HG03575 (cell line): Measurements from ENCODE around the gene YPEL3.
"Not testable (repeated sequence)": the region's sequence is repeated elsewhere in the genome, so short reads cannot be mapped to it uniquely, and the experiment has no call there.

Experiments
- ATAC-seq: cut with Tn5 transposase; IDR thresholded peaks from one replicate; pipeline ENCODE4 v1.9.1; 2021; ENCODE audit not compliant: unreplicated experiment, insufficient number of reproducible peaks, low FRiP score; ENCODE audit errors: extremely low read depth

Gene YPEL3

DNA sequence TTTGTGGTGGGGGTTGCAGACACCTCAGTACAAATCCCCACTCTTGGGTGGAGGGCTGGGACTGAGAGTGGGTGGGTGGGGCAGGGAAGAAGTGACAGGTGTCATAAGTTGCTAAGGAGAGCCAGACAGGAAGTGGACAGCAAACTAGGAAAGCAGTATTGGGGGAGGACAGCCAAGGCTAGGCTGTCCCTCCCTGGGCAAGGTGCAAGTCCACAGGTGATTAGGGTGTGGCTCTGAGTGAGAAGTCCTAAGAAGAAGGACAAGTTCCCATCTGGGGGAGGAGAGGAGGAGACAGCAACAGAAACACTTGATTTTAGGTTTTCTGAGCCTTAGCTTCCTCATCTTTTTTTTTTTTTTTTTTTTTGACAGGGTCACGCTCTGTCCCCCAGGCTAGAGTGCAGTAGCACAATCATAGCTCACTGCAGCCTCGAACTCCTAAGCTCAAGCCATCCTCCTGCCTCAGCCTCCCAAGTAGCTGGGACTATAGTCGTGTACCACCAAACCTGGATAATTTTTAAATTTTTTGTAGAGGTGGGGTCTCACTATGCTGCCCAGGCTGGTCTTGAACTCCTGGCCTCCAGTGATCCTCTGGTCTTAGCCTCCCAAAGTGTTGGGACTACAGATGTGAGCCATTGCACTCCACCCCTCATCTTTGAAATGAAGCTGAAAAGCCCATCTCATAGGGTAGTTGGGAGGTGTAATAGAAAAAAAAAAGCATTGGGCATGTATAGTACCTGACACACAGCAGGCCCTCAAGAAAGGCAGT lies 24.5 kb upstream of the YPEL3 start:
- ATAC-seq: no peak

DNA sequence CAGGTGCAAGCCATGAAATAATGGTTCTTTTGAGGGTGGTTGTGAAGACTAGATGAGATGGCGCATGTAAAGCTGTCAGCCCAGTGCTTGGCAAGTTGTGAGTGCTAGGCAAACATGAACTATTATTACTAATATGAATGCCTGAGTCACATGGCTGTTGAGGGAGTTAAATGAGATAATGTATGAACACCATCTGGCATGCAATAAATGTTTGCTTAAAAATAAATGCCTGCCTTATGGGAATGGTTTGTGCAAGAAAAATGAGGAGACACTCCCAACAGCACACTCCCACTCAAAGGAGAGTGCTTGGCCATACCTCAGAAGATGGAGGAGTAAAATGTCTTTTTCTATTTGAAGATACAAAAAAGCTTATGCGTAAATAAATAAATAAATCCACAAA lies 23.4 kb upstream of the YPEL3 start:
- ATAC-seq: no peak

DNA sequence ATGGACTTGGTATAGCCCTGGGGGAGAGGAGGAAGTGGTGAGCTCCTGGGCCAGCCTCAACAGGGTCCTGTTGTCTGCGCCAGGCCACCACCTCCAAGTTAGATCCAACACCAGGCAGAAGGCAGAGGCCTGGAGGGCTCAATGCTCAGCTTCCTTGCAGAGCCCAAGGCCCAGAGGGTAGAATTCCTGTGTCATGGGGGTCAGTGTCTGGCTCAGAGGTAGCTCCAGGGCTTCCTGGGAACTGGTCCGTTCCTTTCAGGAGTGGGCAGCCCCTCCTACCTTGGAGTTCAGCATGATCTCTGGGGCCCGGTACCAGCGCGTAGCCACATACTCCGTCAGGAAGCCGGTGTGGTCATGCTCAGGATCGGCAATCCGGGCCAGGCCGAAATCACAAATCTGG lies 21.8 kb upstream of the YPEL3 start:
- no peak for ATAC-seq

DNA sequence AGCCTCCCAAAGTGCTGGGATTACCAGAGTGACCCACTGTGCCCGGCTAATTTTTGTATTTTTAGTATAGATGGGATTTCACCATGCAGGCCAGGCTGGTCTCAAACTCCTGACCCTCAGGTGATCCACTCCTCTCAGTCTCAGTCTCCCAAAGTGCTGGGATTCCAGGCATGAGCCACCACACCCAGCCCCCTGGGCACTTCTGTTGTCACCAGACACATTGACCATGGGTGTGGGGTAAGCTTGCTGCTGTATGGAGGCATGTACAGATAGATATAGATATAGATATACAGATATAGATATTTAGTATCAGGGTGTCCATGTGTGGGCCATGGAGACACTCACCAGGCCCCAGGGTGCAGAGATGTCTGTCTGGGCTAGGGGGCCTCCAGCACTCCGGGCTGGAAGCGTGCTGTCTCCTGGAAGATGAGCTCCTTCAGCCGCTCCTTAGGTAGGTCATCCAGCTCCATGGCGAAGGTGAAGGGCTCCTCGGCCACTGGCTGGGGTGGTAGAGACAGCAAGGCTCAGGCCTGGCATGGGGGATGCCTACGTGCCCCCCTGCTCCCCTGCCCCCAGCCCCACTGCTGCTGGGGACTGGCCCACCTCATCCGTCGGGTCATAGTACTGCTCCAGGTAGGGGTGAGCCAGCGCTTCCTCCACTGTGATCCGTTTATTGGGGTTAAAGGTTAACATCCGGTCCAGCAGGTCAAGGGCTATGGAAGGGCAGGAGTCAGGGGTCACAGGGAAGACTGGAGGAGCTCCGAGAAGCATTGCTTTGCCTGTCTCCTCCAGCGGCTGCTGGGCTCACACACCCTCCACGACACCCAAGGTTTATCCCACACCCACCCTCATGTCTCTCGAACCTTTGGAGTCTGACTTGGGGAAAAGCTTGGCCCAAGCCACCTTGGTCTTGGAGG lies 20.5 kb upstream of the YPEL3 start:
- no peak for ATAC-seq

DNA sequence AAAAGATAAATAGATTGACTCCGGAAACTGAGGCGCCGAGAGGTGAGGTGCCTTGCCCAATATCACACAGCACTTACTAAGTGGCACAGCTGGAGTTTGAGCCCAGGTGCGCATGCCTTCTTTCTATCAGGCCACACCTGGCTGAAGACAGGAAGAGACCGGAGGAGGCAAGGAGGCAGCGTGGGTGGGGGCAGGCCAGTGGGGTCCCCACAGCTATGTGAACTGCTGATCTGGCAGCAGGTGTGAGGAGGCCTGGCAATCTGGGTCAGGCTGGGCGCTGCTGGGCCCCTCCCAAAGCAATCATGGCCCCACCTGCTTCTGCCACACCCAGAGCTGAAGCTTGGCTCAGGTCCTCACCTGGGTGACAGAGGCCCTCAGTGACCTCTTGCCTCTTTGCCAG lies 19.2 kb upstream of the YPEL3 start:
- ATAC-seq: no peak

DNA sequence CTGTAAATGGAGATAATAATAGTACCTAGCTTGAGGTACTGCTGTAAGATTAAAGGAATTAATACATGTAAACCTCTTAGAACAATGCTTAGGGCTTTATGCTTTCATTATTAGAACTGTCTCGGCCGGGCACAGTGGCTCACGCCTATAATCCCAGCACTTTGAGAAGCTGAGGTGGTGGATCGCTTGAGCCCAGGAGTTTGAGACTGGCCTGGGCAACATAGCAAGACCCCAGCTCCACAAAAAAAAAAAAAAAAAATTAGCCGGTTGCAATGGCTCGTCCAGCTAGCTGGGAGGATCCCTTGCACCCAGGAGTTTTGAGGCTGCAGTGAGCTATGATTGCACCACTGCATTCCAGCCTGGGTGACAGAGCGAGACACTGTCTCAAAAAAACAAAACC lies 18.8 kb upstream of the YPEL3 start:
- not testable (repeated sequence) for ATAC-seq

DNA sequence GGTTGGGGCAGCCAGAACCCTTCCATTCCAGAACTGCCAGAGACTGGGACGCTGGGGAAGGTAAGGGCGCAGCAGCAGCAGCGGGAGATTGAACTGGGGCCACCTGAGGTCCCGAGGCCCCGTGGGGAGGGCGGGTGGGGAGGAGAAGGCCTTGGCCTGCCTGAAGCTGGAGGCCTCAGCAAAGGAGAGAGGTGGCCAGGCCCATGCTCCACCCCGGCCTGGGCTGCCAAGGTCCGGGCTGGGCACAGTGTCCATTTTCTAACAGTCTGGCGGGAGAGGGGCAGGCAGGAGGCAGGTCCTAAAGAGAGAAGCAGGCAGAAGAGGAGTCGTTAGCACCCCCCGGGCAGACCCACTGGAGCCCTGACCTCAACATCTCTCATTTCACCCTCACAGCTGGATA lies 18.4 kb upstream of the YPEL3 start:
- ATAC-seq: no peak

DNA sequence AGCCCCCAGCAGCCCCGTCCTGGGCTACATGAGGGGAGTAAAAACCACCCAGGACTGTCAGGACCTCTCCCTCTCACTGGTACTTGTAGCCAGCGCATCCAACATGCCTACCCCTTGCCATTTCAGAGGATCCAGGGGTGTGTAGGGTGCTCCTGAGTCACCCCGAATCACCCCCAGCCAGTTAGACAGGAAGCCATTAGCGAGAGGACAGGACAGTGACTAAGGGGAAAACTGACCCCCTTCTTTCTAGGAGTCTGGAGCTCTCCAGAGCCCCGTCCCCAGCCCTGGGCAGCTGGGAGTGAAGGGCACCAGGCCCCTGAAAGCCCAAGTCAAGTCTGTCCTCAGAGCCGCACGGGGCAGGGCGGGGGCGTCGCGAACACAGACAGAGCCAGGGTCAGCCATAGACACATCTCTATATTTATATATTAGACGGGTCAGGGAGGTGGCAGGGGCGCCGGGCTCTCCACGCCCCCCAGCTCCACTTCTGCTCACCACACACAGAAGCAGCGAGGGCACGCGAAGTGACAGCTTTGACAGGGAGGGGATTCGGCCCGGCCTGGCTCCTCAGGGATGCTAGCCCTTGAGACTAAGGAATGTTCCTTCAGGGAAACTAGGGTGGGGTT lies 17.8 kb upstream of the YPEL3 start:
- no peak for ATAC-seq

DNA sequence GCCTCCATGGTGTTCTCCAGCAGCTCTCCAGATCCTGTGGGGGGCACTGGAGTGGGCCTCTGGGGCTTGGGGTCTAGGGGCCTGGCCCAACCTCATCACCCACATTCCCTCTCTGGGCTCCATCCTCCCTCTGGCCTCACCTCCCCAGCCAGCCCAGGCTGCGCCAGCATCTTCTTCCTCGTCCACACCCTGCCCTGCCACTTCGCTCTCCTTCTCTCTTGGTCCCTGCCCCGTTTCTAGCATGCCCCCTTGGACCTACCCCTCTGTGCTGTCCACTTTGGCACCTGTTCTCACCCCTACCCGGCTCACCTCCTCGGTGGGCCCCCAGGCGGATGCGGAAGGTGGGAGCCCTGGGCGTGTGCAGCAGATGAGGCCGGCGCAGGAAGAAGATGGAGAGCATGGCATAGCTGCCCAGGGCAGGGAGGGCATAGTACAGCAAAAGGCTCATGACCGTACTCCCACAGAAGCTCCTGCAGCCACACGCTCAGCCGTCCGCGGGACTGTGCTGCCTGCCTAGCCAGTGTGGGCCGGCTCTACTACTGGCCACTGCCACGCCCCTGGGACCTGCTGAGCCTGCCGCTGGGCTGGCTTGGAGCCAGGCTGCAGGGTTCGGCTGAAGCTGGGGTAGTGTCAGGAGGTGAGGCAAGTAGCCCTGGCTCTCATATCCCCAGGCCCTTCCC lies 17.2 kb upstream of the YPEL3 start, which contains the start of gene GDPD3:
TSS of gene GDPD3 (minus strand) at position 507 of the 680 bp plus-strand sequence. CDS start at position 448, 59 bp downstream.
- ATAC-seq: no peak

DNA sequence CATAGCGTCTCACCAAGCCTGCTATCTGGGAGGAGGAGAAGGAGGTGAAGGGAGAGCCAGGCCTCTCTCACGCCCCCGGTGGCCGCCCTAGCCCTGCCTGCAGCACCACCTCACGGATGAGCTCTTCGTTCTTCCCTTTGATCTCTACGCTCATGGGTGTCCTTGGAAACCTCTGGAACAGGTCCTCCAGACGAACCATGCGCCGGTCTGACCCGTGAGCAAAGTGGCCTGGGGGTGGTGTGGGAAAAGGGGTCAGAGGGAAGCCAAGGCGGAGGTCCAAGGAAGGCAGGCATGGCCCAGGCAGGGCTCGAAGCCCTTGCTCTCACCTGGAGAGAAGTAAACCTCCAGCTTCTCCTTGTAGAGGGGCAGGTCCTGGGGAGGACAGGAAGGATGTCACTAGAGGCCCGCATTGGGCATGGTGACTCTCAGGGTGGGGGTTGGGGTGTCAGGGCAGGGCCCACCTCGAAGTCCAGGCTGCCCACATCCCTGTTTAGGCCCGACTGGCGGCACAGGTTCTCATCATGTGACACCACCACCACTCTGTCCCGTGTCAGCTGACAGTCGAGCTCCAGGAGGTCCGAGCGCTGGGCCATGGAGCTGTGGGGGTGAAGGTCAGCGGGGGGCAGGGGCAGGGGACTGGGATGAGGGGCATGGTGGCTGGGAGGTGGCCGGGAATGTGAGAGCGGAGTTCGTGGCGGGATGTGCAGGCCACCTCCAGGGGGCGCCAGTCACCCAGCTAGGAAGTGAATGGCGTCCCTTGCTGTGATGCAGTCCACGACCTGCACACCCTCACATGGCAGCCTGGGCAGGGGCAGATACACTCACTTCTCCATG lies 16.4 kb upstream of the YPEL3 start:
- no peak for ATAC-seq

DNA sequence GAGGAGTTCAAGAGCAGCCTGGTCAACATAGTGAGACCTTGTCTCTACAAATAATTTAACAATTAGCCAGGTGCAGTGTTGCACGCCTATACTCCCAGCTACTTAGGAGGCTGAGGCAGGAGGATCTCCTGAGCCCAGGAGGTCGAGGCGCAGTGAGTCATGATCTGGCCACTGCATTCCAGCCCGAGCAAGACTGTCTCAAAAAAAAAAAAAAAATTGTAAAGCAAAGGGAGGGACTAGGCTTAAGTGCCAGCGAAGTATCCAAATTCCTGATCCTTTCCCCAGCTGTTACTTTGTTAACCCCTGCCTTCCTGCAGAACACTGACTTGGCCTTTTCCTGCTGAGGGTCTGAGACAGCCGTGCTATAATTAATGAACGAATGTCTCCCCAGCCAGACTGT lies 14.6 kb upstream of the YPEL3 start:
- no peak for ATAC-seq

DNA sequence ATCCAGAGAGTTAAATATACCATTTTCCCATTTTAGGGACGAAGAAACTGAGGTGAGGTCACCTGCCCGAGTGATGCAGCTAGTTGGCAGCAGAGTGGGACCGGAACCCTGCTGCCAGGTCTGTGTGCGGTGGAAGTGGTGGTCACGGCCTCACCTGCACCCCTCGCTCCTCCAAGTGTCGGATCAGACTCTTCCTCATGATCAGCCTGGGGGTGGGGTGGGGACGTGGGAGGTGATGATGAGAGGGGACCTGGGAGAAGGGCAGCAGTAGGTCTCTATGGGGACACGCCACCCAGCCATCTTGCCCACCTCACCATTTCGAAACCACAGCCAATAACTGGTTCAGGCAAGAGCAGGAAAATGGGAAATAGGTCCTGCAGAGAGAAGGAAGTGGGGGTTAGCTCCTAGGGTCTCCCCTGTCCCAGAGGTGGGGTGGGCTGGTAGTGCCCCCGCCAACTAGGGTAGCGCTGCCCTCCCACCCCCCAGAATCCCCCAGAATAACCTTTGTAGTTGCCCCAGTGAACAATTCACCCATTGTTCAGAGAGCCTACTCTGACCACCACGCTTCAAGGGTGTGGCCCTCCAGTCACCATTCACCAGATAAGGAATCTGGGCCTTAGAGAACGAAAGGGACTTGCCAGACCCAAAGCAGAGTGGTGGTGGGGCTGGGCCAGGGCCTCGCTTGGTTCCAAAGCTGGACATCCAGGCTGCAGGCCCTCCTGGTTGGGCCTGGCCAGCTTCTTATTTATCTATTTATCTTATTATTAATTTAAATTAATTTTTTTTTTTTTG lies 12.2 kb upstream of the YPEL3 start:
- no peak for ATAC-seq

DNA sequence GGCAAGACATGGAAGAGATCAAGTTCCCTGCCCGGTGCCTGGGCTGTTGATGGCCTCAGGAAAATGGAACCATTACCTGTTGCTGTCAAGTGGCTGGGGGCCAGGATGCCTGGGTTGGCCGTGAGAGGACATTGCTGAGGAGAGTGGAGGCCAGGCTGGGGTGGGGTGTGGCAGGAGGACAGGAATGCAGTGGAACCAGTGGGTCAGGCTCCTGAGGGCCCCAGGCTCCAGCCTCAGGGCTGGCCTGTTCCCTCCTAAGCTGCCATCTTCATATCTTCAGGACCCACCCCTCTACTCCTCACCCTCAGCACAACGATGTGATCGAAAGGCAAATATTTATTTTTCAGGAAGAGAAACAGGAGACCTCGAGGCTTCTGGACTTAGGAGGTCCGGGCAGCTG lies 8.5 kb upstream of the YPEL3 start:
- ATAC-seq: no peak

DNA sequence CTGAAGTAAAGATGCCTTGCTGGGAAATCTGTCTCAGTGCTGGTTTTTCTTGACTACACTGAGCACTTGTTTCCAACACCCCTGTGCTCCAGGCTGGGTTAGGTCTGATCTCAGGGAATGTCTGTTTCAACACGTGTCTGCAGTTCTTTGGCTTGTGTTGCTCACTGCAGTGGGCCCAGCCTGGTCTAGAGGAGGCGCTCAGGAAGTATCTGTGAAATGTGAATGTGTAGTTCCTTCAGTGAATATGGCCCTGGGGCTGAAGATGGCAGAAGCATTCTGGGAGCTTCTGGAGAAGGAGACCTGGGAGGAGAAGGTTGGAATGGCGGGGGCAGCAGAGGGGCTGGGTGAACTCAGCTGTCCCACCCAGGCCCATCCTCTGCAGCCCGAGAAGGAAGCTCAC lies 8.1 kb upstream of the YPEL3 start:
- no peak for ATAC-seq

DNA sequence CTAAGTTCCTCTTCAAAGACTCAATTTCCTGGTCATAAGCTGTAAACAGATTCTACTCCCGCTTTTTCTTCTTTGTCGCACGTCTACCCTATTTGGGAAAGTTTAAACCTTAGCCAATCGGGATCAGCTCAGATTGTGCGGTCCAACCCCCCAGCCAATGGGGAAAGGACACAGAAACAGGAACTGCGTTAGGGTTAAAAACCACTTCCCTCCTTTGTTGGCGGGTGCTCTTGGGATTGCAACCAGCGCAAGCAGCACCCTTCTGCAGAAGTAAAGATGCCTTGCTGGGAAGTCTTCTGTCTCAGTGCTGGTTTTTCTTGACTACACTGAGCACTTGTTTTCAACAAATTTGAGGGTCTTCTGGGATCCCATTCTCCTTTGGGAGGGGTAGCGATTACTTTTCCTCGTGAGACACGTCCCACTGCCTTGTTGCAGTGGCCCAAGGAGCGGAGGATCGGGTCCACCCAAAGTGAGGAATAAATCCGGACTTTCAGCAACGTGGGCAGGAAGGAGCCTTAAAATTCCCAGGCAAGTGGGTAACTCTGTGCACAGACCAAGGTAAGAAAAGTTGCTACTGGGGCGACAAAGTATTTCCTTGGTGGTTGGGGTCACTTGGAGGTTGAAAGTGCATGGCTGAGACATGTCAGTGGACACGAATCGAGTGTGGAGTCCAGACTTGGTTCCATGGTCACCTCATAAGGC lies 1.0 kb upstream of the YPEL3 start:
- ATAC-seq: no peak

DNA sequence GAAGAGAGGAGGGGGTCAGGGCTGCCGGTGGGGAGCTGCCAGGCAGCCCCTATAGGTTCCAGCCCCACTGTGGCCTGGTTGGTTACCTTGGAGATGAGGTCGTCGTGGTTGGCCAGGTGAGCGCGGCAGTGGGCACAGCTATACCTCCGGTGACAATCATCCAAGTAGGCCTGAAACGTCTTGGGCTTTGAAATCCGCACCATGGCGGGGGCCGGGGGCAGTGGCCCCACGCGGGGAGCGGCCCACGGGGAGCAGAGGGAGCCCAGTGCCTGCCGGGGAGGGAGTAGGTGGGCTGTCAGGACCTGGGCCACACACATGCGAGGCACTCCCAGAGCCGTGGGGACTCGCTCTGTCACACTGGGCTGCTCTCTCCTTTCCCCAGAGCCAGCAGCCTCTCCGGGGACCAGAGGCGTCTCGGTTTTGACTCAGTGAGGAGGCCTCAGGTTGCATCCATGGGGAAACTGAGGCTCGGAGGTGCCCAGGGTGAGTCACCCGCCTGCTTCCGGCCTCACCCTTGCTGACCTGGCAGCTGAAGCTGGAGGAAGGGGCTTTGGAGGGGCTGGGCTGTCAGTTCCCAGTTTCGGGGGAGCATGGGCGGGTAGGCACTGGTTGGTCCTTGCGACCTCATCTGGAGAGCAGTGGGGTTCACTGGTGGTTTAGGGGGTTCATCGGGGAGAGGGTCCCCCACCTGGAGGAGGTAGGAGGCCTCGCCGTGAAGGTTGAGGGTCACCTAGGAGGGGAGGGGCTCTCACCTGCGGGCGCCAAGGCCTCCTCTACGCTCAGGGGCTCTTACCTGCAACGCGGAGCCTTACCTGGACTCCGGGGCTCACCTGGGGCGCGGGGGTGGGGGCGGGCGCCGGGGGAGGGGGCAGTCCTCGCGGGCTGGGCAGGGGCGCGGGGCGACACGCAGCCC lies 591 bp downstream of the YPEL3 start:
- ATAC-seq: no peak
